GM19467 (cell line): ENCODE measurements around the gene FNTB.
A peak's percentile ranks its signal among the peaks of the same experiment; 100 is the strongest.
"Not testable (repeated sequence)": the region's sequence is repeated elsewhere in the genome, so short reads cannot be mapped to it uniquely, and the experiment has no call there.

Experiments used
- ATAC-seq: cut with Tn5 transposase; IDR thresholded peaks from one replicate; pipeline ENCODE4 v1.9.1; 2021; ENCODE audit warnings: mild to moderate bottlenecking, moderate library complexity; ENCODE audit not compliant: unreplicated experiment

The FNTB gene

DNA sequence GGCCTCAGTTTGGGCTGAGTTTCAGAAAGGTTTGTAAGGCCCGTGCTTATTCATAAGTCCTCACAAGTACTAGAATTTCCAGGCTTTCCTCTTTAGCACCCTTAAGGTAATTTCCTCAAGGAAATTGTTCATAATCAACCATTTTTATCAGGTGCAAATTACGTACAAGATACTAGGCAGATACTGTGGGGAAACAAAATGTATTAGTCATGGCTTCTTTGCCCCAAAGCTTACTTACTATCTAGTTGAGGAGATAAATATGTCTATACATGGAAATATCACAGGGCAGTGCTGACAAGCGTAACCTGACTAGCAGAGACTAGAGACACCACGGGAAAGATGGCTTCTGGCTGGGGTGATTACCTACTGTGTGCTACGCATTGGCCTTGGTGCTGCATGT is 93.1 kb downstream of the FNTB start:
- no peak for ATAC-seq

DNA sequence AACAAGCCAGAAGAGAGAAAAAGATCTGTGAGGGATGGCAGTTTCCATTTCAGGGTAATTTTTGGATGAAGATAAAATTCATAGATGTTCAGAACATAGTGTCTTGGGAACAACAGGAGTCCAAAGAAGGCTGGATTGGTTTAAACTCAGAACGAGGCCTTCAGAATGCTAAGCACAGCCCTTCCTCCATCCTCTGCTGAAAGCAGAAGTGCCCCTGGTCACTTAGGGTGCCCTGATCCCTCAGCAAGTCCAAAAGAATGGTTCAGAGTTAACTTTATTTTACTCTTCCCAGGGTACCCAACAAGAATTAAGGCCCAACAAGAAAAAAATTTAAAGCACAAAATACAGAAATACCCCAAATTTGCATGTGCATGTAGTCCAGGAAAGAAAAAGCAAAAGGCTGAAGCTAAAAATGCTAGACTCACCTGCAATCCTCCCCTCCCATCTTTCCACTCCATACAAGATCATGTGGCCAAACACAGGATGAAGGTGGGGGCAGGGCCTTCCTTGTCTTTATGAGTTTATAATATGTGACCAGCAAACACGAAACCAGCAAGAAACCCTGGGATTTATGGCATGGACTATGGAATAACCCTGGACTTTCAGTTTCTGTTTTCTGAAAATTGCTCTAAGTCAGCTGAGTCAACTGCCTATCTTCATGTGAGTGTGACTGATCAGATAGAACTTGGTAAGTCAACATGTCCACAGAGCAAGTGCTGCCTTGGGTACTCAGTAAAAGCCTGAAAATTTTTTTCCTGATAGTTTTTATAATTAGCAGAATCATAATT is 94.5 kb downstream of the FNTB start:
- ATAC-seq = no peak

GRCh38 chr14:65082930-65083329 is 96.2 kb downstream of the FNTB start:
- ATAC-seq = no peak

DNA sequence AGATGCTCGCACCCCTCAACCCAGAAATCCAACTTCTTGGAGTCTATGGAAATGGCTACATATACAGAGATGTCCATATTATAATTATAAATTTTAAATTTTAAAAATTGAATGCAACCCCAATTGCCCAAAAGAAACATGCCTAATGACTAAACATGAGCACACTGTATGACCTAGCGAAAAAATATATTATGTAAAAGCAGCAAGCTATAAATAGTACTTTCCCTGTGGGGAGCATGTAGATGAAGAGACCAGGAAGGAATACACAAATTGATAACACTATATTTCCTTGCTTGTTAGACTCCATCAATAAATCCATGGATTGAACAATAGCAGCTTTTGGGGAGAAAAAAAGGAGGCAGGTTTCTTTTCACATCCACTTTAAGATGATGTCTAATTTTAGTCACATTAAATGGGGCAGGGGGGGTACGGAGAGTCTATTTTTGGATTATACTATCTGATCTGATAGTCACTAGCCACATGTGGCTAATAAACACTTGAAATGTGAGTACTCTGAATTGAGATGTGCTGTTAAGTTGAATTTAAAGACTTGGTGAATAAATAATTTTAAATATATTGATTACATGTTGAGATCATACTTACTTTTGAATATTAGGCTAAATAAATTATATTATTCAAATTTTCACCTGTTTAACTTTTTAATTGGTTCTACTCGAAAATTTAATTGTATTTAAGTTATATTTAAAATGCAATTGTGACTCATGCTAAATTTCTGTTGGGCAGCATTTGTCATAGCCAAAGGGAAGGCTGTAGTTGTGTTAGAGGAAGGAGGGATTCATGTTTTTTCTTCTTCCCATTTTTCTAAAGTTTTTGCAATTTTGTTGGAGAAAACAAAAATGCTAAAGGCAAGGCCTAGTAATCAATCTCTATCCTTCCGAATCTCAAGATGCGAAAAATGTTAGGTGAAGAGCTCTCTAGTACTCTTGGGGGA is 98.1 kb downstream of the FNTB start:
- ATAC-seq = no peak

DNA sequence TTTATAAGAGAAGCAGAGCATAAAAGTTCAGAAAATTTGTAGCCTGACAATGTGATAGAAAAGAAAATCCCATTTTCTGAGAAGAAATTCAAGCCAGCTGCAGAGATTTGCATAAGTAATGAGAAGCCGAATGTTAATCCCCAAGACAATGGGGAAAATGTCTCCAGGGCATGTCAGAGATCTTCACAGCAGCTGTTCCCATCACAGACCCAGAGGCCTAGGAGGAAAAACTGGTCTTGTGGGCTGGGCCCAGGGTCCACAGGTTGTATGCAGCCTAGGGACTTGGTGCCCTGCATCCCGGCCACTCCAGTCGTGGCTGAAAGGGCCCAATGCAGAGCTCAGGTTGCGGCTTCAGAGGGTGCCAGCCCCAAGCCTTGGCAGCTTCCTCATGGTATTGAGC is 100.0 kb downstream of the FNTB start:
- ATAC-seq = not testable (repeated sequence)

DNA sequence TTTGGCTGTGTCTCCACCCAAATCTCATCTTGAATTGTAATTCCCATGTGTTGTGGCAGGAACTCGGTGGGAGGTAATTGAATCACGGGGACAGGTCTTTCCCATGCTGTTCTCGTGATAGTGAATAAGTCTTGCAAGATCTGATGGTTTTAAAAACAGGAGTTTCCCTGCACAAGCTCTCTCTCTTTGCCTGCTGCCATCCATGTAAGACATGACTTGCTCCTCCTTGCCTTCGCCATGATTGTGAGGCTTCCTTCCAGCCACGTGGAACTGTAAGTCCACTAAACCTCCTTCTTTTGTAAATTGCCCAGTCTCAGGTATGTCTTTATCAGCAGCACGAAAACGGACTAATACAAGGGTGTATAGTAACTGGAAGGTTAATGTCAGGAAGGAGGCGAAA is 101.1 kb downstream of the FNTB start:
- ATAC-seq = not testable (repeated sequence)

DNA sequence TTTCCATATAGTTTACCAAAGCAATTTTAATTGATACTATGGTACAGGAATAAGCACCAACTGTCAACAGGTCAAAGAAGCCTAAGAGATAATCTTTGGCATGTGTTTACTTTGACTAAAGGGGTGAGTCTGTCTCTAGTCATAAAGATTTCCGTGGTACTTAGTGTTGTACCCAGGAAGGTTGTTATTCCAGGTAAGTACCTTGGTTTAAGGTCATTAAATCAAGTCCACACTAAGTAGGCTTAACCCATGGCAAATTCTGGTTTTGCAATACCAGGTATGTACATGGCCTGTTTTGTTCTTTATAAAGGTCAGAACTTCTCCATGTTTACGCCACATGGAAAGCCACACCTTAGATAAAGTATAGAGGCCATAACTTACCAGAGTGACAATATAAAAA is 105.7 kb downstream of the FNTB start:
- no peak for ATAC-seq

DNA sequence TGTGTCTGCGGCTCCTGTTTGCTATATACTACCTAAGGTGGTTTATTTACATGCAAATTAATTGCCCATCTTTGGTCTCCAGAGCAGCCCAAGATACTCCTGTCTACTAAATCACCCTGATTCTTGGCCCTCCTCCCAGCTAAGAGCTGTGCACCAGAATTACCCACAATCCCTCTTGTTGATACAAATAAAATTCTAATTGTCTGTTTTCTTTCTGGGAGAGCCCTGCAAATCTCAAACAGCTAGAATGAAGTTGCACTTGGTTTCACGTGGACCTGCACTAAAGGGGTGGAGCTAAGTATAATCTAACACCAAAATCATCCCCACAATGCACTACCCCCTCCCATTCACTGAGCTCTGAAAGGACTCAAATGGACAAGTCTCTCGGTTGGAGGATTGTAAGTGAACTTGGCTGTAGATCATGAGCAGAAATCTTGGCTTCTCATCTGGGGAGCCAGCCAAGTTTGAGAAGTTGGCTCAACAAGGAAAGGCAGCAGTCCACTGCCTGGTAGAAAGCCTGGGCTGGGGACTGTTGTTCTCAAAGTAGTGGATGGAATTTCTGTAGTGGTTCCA is 109.0 kb downstream of the FNTB start:
- no peak for ATAC-seq

DNA sequence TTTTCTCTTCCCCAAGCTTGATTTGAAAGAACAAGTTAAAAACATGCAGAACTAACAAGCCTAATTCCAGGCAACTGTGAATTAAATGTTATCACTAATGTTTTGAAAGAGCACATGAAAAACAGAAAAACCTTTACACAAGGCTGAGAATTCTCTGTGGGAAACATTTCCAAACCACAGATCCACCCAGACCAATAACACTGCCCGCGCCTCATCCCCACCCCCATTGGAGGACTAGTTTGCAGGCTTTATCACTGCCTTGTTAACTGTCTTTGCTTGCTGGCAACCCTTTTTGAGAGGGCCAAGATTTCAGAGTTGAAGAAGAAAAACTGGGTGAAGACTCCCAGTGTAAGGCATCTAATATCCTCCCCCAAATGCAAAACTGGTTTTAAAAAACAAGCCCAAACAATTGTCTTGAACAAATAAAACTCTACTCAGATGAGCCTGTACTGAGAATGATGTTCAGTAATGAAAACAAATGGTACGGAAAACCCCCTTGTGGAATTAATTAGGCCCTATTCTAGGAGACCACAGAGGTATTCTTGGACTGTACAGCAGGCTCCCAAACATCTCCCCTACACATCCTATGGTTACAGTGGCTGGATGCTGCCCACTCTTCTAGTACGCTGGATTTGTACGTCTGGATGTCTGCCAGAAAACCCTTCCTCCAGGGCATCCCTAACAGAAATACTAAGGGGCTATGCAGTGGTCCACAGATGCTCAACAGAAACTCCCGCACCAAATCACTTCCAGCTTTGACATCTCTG is 109.8 kb downstream of the FNTB start:
- no peak for ATAC-seq

- no peak for ATAC-seq
Observed at GRCh38 chr14:65098586-65098985, 111.9 kb downstream of the FNTB start.

- no peak for ATAC-seq
Observed at GRCh38 chr14:65100922-65101541, 114.3 kb downstream of the FNTB start.

GRCh38 chr14:65101631-65102440 is 115.1 kb downstream of the FNTB start:
- peak; percentile 16 for ATAC-seq

GRCh38 chr14:65102441-65103149 is 115.9 kb downstream of the FNTB start, which contains the start of gene MAX:
MAX (minus strand) TSS chr14:65102517; CDS start chr14:65102339, 178 bp downstream.
- ATAC-seq = peak; percentile 82

- ATAC-seq = peak; percentile 0
Observed at GRCh38 chr14:65103150-65103760, 116.6 kb downstream of the FNTB start.

DNA sequence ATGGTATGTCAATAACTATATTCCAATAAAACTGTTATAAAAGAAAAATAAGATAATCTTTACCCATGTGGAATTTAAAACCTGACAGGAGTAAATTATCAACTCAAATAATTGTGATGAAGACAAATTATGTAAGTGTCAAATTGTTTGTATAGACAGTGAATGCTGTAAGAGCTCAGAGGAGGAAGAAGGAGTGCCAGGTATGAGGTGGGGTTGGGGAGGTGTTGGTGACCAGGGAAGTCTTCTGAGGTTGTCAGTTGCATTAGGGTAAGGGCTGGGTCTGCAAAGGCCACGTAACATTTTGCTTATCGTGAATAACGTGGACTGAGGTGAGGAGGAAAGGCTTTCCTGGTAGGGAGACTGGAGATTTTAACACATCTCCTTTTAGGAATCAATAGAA is 118.1 kb downstream of the FNTB start:
- ATAC-seq = no peak

DNA sequence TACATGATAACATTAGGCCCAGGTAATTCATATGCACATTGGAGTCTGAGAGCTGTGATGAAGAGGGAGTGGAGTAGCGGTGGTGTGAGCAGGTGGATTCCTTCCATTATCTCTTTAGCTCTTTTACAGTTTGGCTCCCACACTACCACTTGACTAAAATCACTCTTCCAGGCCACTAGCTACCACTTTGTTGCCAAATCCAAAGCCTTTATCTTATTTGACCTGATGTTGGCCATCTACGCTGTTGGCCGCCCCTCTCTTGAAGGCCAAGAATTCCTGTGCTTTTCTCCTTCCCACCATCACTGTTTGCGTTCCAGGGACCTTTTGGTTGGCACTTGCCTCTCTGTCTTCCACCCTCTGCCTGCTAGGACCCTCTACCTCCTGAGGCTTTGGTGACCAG is 119.6 kb downstream of the FNTB start:
- ATAC-seq = no peak

DNA sequence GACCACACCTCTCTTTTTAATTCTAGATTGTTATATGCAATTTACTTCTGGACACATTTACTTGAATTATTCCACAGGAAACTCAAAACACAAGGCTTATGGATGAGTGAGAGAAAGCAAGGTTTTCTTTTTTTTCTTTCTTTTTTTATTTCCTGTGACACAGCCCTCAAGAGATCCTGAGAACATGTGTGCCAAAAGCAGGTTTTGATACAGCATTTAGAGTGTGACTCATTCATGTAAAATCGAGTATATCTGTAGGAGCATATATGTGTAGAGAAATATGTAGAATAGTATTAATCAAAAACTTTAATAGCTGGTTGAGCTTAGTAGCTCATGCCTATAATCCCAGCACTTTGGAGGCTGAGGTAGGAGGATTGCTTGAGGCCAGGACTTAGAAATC is 120.0 kb downstream of the FNTB start:
- ATAC-seq = no peak

DNA sequence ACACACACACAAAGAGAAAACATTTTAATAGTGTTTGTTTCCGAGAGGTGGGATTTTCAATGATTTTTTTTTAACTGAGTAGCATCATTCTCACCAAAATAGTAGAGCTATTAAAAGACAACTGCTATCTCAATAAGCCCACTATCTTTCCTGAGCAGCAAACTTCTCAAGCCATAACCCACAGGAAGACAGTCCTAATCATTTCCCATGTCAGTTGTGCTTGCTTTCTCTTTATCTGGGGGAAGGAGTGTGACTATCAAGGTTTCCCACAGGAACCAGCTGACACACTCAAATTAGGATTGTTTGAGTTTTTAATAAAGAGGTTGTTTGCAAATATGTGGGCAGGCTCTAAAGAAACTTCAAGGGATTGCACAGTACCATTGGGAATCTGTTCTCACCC is 120.5 kb downstream of the FNTB start:
- no peak for ATAC-seq
